ENCODE data around the gene ABCB8.
"Not testable (repeated sequence)": the region's sequence is repeated elsewhere in the genome, so short reads cannot be mapped to it uniquely, and the experiment has no call there.

Gene ABCB8

GRCh38 chr7:151038951-151039849, 10.9 kb downstream of the ABCB8 start:
- DNase-seq = peak; percentile 42

GRCh38 chr7:151039850-151040548, 11.7 kb downstream of the ABCB8 start:
- DNase-seq = no peak

GRCh38 chr7:151040616-151041375, 12.5 kb downstream of the ABCB8 start:
- no peak for DNase-seq

GRCh38 chr7:151043449-151043848, 15.2 kb downstream of the ABCB8 start:
- DNase-seq = not testable (repeated sequence)

- DNase-seq = no peak
Measured at GRCh38 chr7:151043959-151044358, 15.7 kb downstream of the ABCB8 start.

GRCh38 chr7:151045262-151045661, 17.0 kb downstream of the ABCB8 start:
- DNase-seq = no peak

GRCh38 chr7:151045967-151046366, 17.7 kb downstream of the ABCB8 start:
- no peak for DNase-seq

GRCh38 chr7:151046603-151047573, 18.6 kb downstream of the ABCB8 start:
- DNase-seq = no peak

GRCh38 chr7:151047976-151048815, 19.9 kb downstream of the ABCB8 start, which contains the start of gene ASIC3:
Gene ASIC3, plus strand, starts transcription at chr7:151048531. Its CDS starts 355 bp downstream, at chr7:151048886.
- no peak for DNase-seq

- DNase-seq = no peak
Measured at GRCh38 chr7:151048911-151049463, 20.7 kb downstream of the ABCB8 start.

- DNase-seq = peak; percentile 52
Measured at GRCh38 chr7:151051108-151051507, 22.9 kb downstream of the ABCB8 start.

- DNase-seq = no peak
Measured at GRCh38 chr7:151053096-151053495, 24.8 kb downstream of the ABCB8 start.

- DNase-seq = no peak
Measured at GRCh38 chr7:151053751-151054150, 25.5 kb downstream of the ABCB8 start.

GRCh38 chr7:151056283-151056665, 28.0 kb downstream of the ABCB8 start:
- DNase-seq = no peak

GRCh38 chr7:151056666-151057505, 28.6 kb downstream of the ABCB8 start:
- DNase-seq = no peak

- DNase-seq = no peak
Measured at GRCh38 chr7:151057506-151057988, 29.3 kb downstream of the ABCB8 start, which contains the start of gene CDK5. Gene CDK5, minus strand, starts transcription at chr7:151057897. Its CDS starts 49 bp downstream, at chr7:151057848.

- peak; percentile 96 for DNase-seq
Measured at GRCh38 chr7:151057989-151058780, 29.9 kb downstream of the ABCB8 start.

GRCh38 chr7:151058781-151059366, 30.6 kb downstream of the ABCB8 start:
- DNase-seq = no peak
